Keratinocyte (primary cell): ENCODE data around the gene TOLLIP.

Experiments
- EZH2 ChIP-seq: IDR thresholded peaks from one replicate; pipeline ENCODE4 v1.6.1; 2012; ENCODE audit warnings: inconsistent platforms, mild to moderate bottlenecking, low read length, moderate library complexity
- TF ChIP-seq, protein P1 (sequence below), 3 experiments: IDR thresholded peaks in 1 of 3; conservative IDR thresholded peaks in 1 of 3; optimal IDR thresholded peaks in 1 of 3; 2 replicates in 2 of 3; 3 replicates in 1 of 3; pipeline versions ENCODE3 to v1.5.1; 2011; ENCODE audit warnings: low read length in 3 of 3, mild to moderate bottlenecking in 3 of 3, moderate library complexity in 2 of 3, control low read depth in 1 of 3, inconsistent platforms in 1 of 3; ENCODE audit not compliant: insufficient read depth in 2 of 3; ENCODE audit errors: extremely low read depth in 1 of 3

DNA sequence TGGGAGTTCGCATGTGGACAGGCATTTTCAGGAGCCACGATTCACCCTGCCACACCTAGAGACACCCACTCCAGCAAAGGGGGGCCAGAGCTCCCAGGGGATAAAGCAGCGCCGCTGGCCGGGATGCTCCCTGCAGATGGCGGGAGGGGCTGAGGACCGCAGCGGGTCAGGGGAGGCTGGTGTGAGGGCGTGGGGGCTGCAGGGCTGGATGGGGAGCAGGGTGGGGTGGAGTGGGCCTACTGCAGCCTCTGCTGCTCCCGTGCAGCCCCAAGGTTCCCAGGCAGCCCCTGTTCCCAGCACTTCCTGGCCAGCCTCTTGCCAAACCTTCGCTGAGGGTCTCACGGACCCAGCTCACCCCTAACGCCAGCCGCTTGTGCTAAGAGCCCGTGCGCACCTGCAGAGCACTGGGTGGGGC lies 73.5 kb downstream of the TOLLIP start:
- TF ChIP-seq, protein P1, sequence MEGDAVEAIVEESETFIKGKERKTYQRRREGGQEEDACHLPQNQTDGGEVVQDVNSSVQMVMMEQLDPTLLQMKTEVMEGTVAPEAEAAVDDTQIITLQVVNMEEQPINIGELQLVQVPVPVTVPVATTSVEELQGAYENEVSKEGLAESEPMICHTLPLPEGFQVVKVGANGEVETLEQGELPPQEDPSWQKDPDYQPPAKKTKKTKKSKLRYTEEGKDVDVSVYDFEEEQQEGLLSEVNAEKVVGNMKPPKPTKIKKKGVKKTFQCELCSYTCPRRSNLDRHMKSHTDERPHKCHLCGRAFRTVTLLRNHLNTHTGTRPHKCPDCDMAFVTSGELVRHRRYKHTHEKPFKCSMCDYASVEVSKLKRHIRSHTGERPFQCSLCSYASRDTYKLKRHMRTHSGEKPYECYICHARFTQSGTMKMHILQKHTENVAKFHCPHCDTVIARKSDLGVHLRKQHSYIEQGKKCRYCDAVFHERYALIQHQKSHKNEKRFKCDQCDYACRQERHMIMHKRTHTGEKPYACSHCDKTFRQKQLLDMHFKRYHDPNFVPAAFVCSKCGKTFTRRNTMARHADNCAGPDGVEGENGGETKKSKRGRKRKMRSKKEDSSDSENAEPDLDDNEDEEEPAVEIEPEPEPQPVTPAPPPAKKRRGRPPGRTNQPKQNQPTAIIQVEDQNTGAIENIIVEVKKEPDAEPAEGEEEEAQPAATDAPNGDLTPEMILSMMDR (optimal IDR thresholded peaks at IDR 0.05 in 1 of 3, IDR thresholded peaks at IDR 0.05 in 1 of 3, conservative IDR thresholded peaks at IDR 0.05 in 1 of 3; ENCODE audit: extremely low read depth in 1 of 3, insufficient read depth in 2 of 3, low read length in 3 of 3), result no peak
- TF ChIP-seq EZH2, result no peak
